ENCODE results near the gene GORASP2. TPM values are rescaled to one million over a fixed set of nuclear protein-coding genes. Genes with fewer than 3 reads are reported as not detected.
"Not testable (repeated sequence)": the region's sequence is repeated elsewhere in the genome, so short reads cannot be mapped to it uniquely, and the experiment has no call there.

GORASP2 gene
- polyA plus RNA-seq, 1 donor (not counting 4 experiments of a cell fraction or from before 2014, with no cell fraction given) = 125 TPM

DNA sequence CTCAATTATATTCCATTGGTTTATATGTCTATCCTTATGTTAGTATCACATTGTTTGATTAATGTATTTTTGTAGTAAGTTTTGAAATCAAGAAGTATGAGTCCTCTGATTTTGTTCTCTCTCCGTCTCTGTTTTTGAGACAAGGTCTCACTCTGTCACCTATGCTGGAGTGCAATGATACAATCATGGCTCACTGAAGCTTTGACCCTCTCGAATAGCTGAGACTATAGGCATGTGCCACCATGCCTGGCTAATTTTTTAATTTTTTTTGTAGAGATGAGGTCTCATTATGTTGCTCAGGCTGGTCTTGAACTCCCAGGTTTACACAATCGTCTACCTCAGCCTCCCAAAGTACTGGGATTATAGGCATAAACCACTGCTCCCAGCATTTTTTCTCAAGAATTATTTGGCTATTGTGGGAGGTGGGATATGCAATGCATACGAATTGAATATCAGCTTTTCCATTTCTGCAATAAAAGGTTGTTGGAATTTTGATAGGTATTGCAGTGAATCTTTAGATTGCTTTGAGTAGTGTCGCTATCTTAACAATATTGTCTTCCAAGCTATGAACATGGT is 17.7 kb upstream of the GORASP2 start:
- DNase-seq (ENCODE audit: low read depth, low spot score) (no peak), FAIRE-seq (no peak)
- H4K20me1 ChIP-seq (ENCODE audit: control insufficient read depth, extremely low read depth, insufficient read depth, low read length) = no peaks in the 10 kb centered on the region
- no peak overlapping the region for H3K9ac ChIP-seq (ENCODE audit: control insufficient read depth, extremely low read depth, insufficient read depth, low read length)
- H3K36me3 ChIP-seq (ENCODE audit: control insufficient read depth in 2 of 2, extremely low read depth in 1 of 2, insufficient read depth in 2 of 2, low read length in 2 of 2) = no peaks in the 10 kb centered on the region
- dilution Hi-C loops (cut with MboI; ENCODE audit: extremely low pct_ligation_motif_present, low sequenced_read_pairs) = no loop called here
- no peak overlapping the region for H3K4me3 ChIP-seq (ENCODE audit: control insufficient read depth in 2 of 3, extremely low read depth in 1 of 3, insufficient read depth in 2 of 3, low read depth in 1 of 3, low read length in 3 of 3)
- no peaks in the 10 kb centered on the region for H3K4me1 ChIP-seq (ENCODE audit: control insufficient read depth, extremely low read depth, insufficient read depth, low read length)
- H2AFZ ChIP-seq (ENCODE audit: control insufficient read depth, low read length) = no peak overlapping the region
- H3K9me1 ChIP-seq (ENCODE audit: control insufficient read depth, extremely low read depth, insufficient read depth, low read length) = no peaks in the 10 kb centered on the region
- no peaks in the 10 kb centered on the region for H3K9me3 ChIP-seq (ENCODE audit: control insufficient read depth, low read depth, low read length)
- H3K27ac ChIP-seq (ENCODE audit: control insufficient read depth, insufficient read depth, low read length) = no peak overlapping the region
- no peaks in the 10 kb centered on the region for H3K79me2 ChIP-seq (ENCODE audit: control insufficient read depth, insufficient read depth, low read length)
- H3K27me3 ChIP-seq (ENCODE audit: control insufficient read depth, extremely low read depth, insufficient read depth, low read length) = no peaks in the 10 kb centered on the region
- TF ChIP-seq EZH2 (IDR thresholded peaks at IDR 0.05; ENCODE audit: low read length) = no peak
- TF ChIP-seq, protein P1, sequence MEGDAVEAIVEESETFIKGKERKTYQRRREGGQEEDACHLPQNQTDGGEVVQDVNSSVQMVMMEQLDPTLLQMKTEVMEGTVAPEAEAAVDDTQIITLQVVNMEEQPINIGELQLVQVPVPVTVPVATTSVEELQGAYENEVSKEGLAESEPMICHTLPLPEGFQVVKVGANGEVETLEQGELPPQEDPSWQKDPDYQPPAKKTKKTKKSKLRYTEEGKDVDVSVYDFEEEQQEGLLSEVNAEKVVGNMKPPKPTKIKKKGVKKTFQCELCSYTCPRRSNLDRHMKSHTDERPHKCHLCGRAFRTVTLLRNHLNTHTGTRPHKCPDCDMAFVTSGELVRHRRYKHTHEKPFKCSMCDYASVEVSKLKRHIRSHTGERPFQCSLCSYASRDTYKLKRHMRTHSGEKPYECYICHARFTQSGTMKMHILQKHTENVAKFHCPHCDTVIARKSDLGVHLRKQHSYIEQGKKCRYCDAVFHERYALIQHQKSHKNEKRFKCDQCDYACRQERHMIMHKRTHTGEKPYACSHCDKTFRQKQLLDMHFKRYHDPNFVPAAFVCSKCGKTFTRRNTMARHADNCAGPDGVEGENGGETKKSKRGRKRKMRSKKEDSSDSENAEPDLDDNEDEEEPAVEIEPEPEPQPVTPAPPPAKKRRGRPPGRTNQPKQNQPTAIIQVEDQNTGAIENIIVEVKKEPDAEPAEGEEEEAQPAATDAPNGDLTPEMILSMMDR (optimal IDR thresholded peaks at IDR 0.05 in 1 of 3, IDR thresholded peaks at IDR 0.05 in 1 of 3, conservative IDR thresholded peaks at IDR 0.05 in 1 of 3; ENCODE audit: extremely low read depth in 1 of 3, insufficient read depth in 2 of 3, low read length in 3 of 3) = no peak
- no peak overlapping the region for H3K4me2 ChIP-seq (ENCODE audit: control insufficient read depth, extremely low read depth, insufficient read depth, low read depth, low read length)

DNA sequence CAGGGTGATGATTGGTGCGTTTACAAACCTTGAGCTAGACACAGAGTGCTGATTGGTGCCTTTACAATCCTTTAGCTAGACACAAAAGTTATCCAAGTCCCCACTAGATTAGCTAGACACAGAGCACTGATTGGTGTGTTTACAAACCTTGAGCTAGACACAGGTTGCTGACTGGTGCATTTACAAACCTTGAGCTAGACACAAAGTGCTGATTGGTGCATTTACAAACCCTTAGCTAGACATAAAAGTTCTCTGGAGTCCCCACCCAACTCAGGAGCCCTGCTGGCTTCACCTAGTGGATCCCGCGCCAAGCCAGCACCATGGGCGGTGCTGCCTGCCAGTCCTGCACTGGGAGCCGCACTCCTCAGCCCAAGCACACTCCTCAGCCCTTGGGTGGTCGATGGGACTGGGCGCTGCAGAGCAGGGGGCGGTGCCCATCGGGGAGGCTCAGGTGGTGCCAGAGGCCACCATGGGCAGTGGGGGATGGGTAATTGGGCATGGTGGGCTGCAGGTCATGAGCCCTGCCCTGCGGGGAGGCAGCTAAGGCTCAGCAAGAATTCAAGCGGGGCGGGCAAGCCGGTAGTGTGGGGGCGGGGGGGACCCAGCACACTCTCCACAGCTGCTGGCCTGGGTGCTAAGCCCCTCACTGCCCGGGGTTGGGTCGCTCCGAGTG is 13.9 kb upstream of the GORASP2 start:
- H3K4me1 ChIP-seq (ENCODE audit: control insufficient read depth, extremely low read depth, insufficient read depth, low read length); H4K20me1 ChIP-seq (ENCODE audit: control insufficient read depth, extremely low read depth, insufficient read depth, low read length); H3K9me1 ChIP-seq (ENCODE audit: control insufficient read depth, extremely low read depth, insufficient read depth, low read length); H3K27me3 ChIP-seq (ENCODE audit: control insufficient read depth, extremely low read depth, insufficient read depth, low read length); dilution Hi-C loops (cut with MboI; ENCODE audit: extremely low pct_ligation_motif_present, low sequenced_read_pairs); H3K9me3 ChIP-seq (ENCODE audit: control insufficient read depth, low read depth, low read length); H3K4me2 ChIP-seq (ENCODE audit: control insufficient read depth, extremely low read depth, insufficient read depth, low read depth, low read length); H2AFZ ChIP-seq (ENCODE audit: control insufficient read depth, low read length); H3K36me3 ChIP-seq (ENCODE audit: control insufficient read depth in 2 of 2, extremely low read depth in 1 of 2, insufficient read depth in 2 of 2, low read length in 2 of 2); DNase-seq (ENCODE audit: low read depth, low spot score); H3K9ac ChIP-seq (ENCODE audit: control insufficient read depth, extremely low read depth, insufficient read depth, low read length); H3K4me3 ChIP-seq (ENCODE audit: control insufficient read depth in 2 of 3, extremely low read depth in 1 of 3, insufficient read depth in 2 of 3, low read depth in 1 of 3, low read length in 3 of 3); FAIRE-seq; H3K79me2 ChIP-seq (ENCODE audit: control insufficient read depth, insufficient read depth, low read length); H3K27ac ChIP-seq (ENCODE audit: control insufficient read depth, insufficient read depth, low read length): not testable (repeated sequence)
